ENCODE results near the gene CIAO3.

Gene CIAO3

GRCh38 chr16:720990-721764, 19.6 kb downstream of the CIAO3 start, which contains the start of gene ANTKMT:
Gene ANTKMT, plus strand, starts transcription at chr16:721146. Its CDS starts 129 bp downstream, at chr16:721275.
- TF ChIP-seq CTCF (IDR thresholded peaks at IDR 0.05; ENCODE audit: low read depth, low read length, missing control alignments), result peak; percentile 5
- H3K4me3 ChIP-seq (ENCODE audit: low read depth, low read length), result peak within 1 kb of the TSS; percentile 90
- DNase-seq (ENCODE audit: low read depth), result no peak

- peak; percentile 43 for TF ChIP-seq CTCF (IDR thresholded peaks at IDR 0.05; ENCODE audit: low read depth, low read length, missing control alignments)
- H3K4me3 ChIP-seq (ENCODE audit: low read depth, low read length), result peak overlapping the region; percentile 90
- DNase-seq (ENCODE audit: low read depth), result no peak
Observed at GRCh38 chr16:720447-720989, 20.3 kb downstream of the CIAO3 start.

GRCh38 chr16:719815-720446, 20.9 kb downstream of the CIAO3 start:
- TF ChIP-seq CTCF (IDR thresholded peaks at IDR 0.05; ENCODE audit: low read depth, low read length, missing control alignments), result peak; percentile 39
- peak overlapping the region; percentile 90 for H3K4me3 ChIP-seq (ENCODE audit: low read depth, low read length)
- no peak for DNase-seq (ENCODE audit: low read depth)

- DNase-seq (ENCODE audit: low read depth), result no peak
- TF ChIP-seq CTCF (IDR thresholded peaks at IDR 0.05; ENCODE audit: low read depth, low read length, missing control alignments), result no peak
- no peak overlapping the region for H3K4me3 ChIP-seq (ENCODE audit: low read depth, low read length)
Observed at GRCh38 chr16:718922-719321, 21.9 kb downstream of the CIAO3 start.

GRCh38 chr16:718389-718788, 22.4 kb downstream of the CIAO3 start:
- H3K4me3 ChIP-seq (ENCODE audit: low read depth, low read length), result no peak overlapping the region
- no peak for TF ChIP-seq CTCF (IDR thresholded peaks at IDR 0.05; ENCODE audit: low read depth, low read length, missing control alignments)
- DNase-seq (ENCODE audit: low read depth), result no peak

- H3K4me3 ChIP-seq (ENCODE audit: low read depth, low read length), result no peak overlapping the region
- DNase-seq (ENCODE audit: low read depth), result no peak
- no peak for TF ChIP-seq CTCF (IDR thresholded peaks at IDR 0.05; ENCODE audit: low read depth, low read length, missing control alignments)
Observed at GRCh38 chr16:717450-718245, 23.1 kb downstream of the CIAO3 start.
